ENCODE data around the gene APOL4. TPM values are rescaled to one million over a fixed set of nuclear protein-coding genes. Genes with fewer than 3 reads are reported as not detected.

Gene APOL4
- polyA plus RNA-seq, 6 donors from 2014 or later, result 0.09 to 1.6 (median 0.72) TPM; not detected in 2

GRCh38 chr22:36152088-36152487 lies 49.5 kb downstream of the APOL4 start:
- Mint-ChIP-seq H3K4me1 (peaks cover 34 to 73% (median 49%) of the 10 kb centered on the region in 3 donors), H3K4me3 (peak overlapping the region in 1 of 8 donors; percentile 77), H3K27ac (peak overlapping the region in 5 of 6 donors; percentile 14 to 64 (median 60)), H3K36me3 (peaks cover 5 to 21% of the 10 kb centered on the region in 2 donors), H3K27me3 (no peaks in the 10 kb centered on the region), H3K9me3 (no peaks in the 10 kb centered on the region)
- ATAC-seq (ENCODE audit: low read depth in 2 of 2) (no peak), DNase-seq (no peak)

GRCh38 chr22:36151006-36151595 lies 50.5 kb downstream of the APOL4 start:
- peak overlapping the region in 5 of 6 donors; percentile 18 to 84 (median 48) for H3K27ac Mint-ChIP-seq

DNA sequence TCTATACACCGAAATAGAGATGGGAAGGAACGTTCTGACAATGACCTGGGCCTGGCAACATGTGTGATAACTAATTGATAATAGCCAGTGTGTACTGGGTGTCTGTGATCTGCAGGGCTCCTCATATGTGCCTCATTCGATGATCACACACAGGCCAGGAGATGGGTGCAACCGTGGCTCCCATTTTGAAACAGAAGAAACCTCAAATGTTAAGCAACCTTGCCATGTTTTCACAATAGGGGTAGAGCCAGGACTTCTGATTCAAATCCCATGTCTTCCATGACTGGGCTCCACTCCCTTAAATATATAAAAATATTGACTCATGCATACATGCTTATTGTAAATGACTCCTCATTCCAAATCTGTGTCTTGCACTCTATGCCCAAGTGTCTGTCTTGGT lies 52.2 kb downstream of the APOL4 start:
- H3K4me3 Mint-ChIP-seq, result no peak overlapping the region
- peaks cover 14 to 52% (median 27%) of the 10 kb centered on the region in 3 donors for H3K4me1 Mint-ChIP-seq
- H3K27me3 Mint-ChIP-seq, result no peaks in the 10 kb centered on the region
- ATAC-seq (ENCODE audit: low read depth in 2 of 2) (no peak), DNase-seq (no peak)
- H3K36me3 Mint-ChIP-seq, result peaks cover 10 to 13% of the 10 kb centered on the region in 2 donors
- H3K27ac Mint-ChIP-seq, result peak overlapping the region in 1 of 6 donors; percentile 21
- H3K9me3 Mint-ChIP-seq, result no peaks in the 10 kb centered on the region

More at GRCh38 chr22:36151006-36151595, 50.5 kb downstream of the APOL4 start:
- no peak overlapping the region for H3K4me3 Mint-ChIP-seq
- no peaks in the 10 kb centered on the region for H3K27me3 Mint-ChIP-seq
- peaks cover 5 to 13% of the 10 kb centered on the region in 2 donors for H3K36me3 Mint-ChIP-seq
- H3K9me3 Mint-ChIP-seq, result no peaks in the 10 kb centered on the region
- no peak for DNase-seq
- no peak for ATAC-seq (ENCODE audit: low read depth in 2 of 2)
- peaks cover 25 to 65% (median 39%) of the 10 kb centered on the region in 3 donors for H3K4me1 Mint-ChIP-seq

DNA sequence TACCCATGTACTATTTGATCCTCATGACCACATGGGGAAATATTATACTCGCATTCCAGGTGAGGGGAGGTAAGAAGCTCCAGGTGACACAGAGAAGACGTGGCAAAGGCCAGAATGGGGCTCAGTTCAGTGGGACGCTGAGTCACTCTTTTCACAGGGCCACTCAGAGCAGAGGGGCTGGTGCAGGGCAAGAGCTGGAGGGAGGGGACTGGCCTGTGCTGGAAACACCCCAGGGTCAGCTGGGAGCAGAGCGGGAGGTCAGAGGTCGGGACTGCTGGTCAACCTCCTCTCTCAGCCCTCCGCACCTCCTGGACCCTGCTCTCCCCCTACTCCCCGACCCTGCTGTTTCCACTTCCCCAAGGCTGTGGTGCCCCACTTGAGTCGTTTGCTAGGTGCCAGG lies 53.2 kb downstream of the APOL4 start:
- DNase-seq (no peak), ATAC-seq (ENCODE audit: low read depth in 2 of 2) (no peak)
- Mint-ChIP-seq H3K4me3 (no peak overlapping the region), H3K4me1 (peaks cover 13 to 42% (median 24%) of the 10 kb centered on the region in 3 donors), H3K27ac (peak overlapping the region in 5 of 6 donors; percentile 65 to 74 (median 70)), H3K36me3 (peaks cover 10 to 13% of the 10 kb centered on the region in 2 donors), H3K27me3 (no peaks in the 10 kb centered on the region), H3K9me3 (no peaks in the 10 kb centered on the region)

- Mint-ChIP-seq H3K4me3 (no peak overlapping the region), H3K27ac (peak overlapping the region in 4 of 6 donors; percentile 65 to 88 (median 86)), H3K36me3 (peaks cover 17 to 18% of the 10 kb centered on the region in 2 donors), H3K4me1 (peaks cover 13 to 40% (median 24%) of the 10 kb centered on the region in 3 donors), H3K9me3 (no peaks in the 10 kb centered on the region), H3K27me3 (no peaks in the 10 kb centered on the region)
- ATAC-seq (ENCODE audit: low read depth in 2 of 2) (no peak), DNase-seq (no peak)
These were observed 54.3 kb downstream of the APOL4 start for GRCh38 chr22:36147196-36147791.

DNA sequence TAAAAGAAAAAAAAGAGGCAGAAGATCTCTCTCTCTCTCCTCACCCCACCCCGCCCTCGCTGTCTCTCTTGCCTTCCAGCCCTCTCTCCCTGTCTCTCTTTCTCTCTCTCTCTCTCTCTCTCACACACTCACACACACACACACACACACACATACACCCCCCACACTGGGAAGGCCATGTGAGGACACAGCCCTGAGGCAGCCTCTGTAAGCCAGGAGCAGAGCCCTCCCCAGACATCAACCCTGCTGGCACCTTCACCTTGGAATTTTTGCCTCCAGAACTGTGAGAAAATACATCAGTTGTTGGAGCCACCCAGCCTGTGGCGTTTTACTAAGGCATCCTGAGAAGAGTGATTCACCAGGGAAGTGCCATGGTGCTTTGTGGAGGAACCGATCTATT lies 55.7 kb downstream of the APOL4 start:
- DNase-seq (no peak), ATAC-seq (ENCODE audit: low read depth in 2 of 2) (no peak)
- Mint-ChIP-seq H3K27me3 (no peaks in the 10 kb centered on the region), H3K4me3 (no peak overlapping the region), H3K36me3 (peaks cover 20 to 23% of the 10 kb centered on the region in 2 donors), H3K4me1 (peaks cover 9 to 30% (median 19%) of the 10 kb centered on the region in 3 donors), H3K9me3 (no peaks in the 10 kb centered on the region), H3K27ac (peak overlapping the region in 2 of 6 donors; percentile 22 to 77)

- peak; percentile 41 to 72 for ATAC-seq (ENCODE audit: low read depth in 2 of 2)
- Mint-ChIP-seq H3K27me3 (no peaks in the 10 kb centered on the region), H3K36me3 (peaks cover 23 to 27% of the 10 kb centered on the region in 2 donors), H3K4me3 (no peak overlapping the region), H3K27ac (peak overlapping the region in 1 of 6 donors; percentile 29), H3K9me3 (no peaks in the 10 kb centered on the region), H3K4me1 (peaks cover 9 to 25% (median 15%) of the 10 kb centered on the region in 3 donors)
- no peak for DNase-seq
These were observed 56.6 kb downstream of the APOL4 start for GRCh38 chr22:36144886-36145541.

GRCh38 chr22:36143956-36144355 lies 57.7 kb downstream of the APOL4 start:
- ATAC-seq (ENCODE audit: low read depth in 2 of 2), result no peak
- peaks cover 9 to 19% (median 15%) of the 10 kb centered on the region in 3 donors for H3K4me1 Mint-ChIP-seq
- no peaks in the 10 kb centered on the region for H3K9me3 Mint-ChIP-seq
- H3K27ac Mint-ChIP-seq, result peak overlapping the region in 2 of 6 donors; percentile 74 to 76
- DNase-seq, result no peak
- peaks cover 23 to 27% of the 10 kb centered on the region in 2 donors for H3K36me3 Mint-ChIP-seq
- no peak overlapping the region for H3K4me3 Mint-ChIP-seq
- no peaks in the 10 kb centered on the region for H3K27me3 Mint-ChIP-seq

- no peaks in the 10 kb centered on the region for H3K27me3 Mint-ChIP-seq
- peak overlapping the region in 1 of 6 donors; percentile 24 for H3K27ac Mint-ChIP-seq
- no peak overlapping the region for H3K4me3 Mint-ChIP-seq
- H3K4me1 Mint-ChIP-seq, result peaks cover 7 to 17% (median 9%) of the 10 kb centered on the region in 3 donors
- no peaks in the 10 kb centered on the region for H3K9me3 Mint-ChIP-seq
- ATAC-seq (ENCODE audit: low read depth in 2 of 2) (no peak), DNase-seq (no peak)
- H3K36me3 Mint-ChIP-seq, result peaks cover 22 to 27% of the 10 kb centered on the region in 2 donors
These were observed 58.4 kb downstream of the APOL4 start for GRCh38 chr22:36143066-36143815.

GRCh38 chr22:36141481-36141880 lies 60.1 kb downstream of the APOL4 start:
- peaks cover 4 to 5% (median 4%) of the 10 kb centered on the region in 3 donors for H3K4me1 Mint-ChIP-seq
- ATAC-seq (ENCODE audit: low read depth in 2 of 2) (no peak), DNase-seq (no peak)
- H3K27ac Mint-ChIP-seq, result no peak overlapping the region
- no peaks in the 10 kb centered on the region for H3K9me3 Mint-ChIP-seq
- peaks cover 18 to 27% of the 10 kb centered on the region in 2 donors for H3K36me3 Mint-ChIP-seq
- H3K27me3 Mint-ChIP-seq, result no peaks in the 10 kb centered on the region
- H3K4me3 Mint-ChIP-seq, result no peak overlapping the region

Measured in naive B cell (primary cell).